ENCODE results near the gene MYCN.
"Not testable (repeated sequence)": the region's sequence is repeated elsewhere in the genome, so short reads cannot be mapped to it uniquely, and the experiment has no call there.

MYCN gene

GRCh38 chr2:15963109-15963976 lies 23.0 kb downstream of the MYCN start:
- not testable (repeated sequence) for DNase-seq

- no peak for DNase-seq
These were observed 23.8 kb downstream of the MYCN start for GRCh38 chr2:15963977-15964670.

- no peak for DNase-seq
These were observed 24.7 kb downstream of the MYCN start for GRCh38 chr2:15964936-15965563.

GRCh38 chr2:15965564-15966019 lies 25.2 kb downstream of the MYCN start:
- no peak for DNase-seq

- DNase-seq = no peak
These were observed 27.3 kb downstream of the MYCN start for GRCh38 chr2:15967415-15968279.

- no peak for DNase-seq
These were observed 28.2 kb downstream of the MYCN start for GRCh38 chr2:15968280-15969178.

GRCh38 chr2:15969214-15969613 lies 28.9 kb downstream of the MYCN start:
- no peak for DNase-seq

GRCh38 chr2:15970701-15971100 lies 30.4 kb downstream of the MYCN start:
- DNase-seq = no peak

GRCh38 chr2:15971351-15971750 lies 31.0 kb downstream of the MYCN start:
- no peak for DNase-seq

GRCh38 chr2:15971831-15972522 lies 31.6 kb downstream of the MYCN start:
- no peak for DNase-seq

- no peak for DNase-seq
These were observed 33.4 kb downstream of the MYCN start for GRCh38 chr2:15973481-15974401.

GRCh38 chr2:15974565-15975260 lies 34.4 kb downstream of the MYCN start:
- no peak for DNase-seq

GRCh38 chr2:15975261-15975600 lies 34.9 kb downstream of the MYCN start:
- DNase-seq = no peak

GRCh38 chr2:15975676-15976075 lies 35.3 kb downstream of the MYCN start:
- DNase-seq = no peak

GRCh38 chr2:15976354-15976753 lies 36.0 kb downstream of the MYCN start:
- no peak for DNase-seq

GRCh38 chr2:15979051-15979758 lies 38.9 kb downstream of the MYCN start:
- no peak for DNase-seq

GRCh38 chr2:15979759-15980604 lies 39.6 kb downstream of the MYCN start:
- no peak for DNase-seq

Data from femur (tissue), 1 donor.